GM08714 (cell line): ENCODE results near the gene MBD3L2B.

Source experiments
- H3K4me3 ChIP-seq: fragments of 200-500 bp; sonication (Bioruptor generic); 2 replicates; pipeline ENCODE4 v1.5.1; 2014; ENCODE audit warnings: mild to moderate bottlenecking, low read length, inconsistent platforms
- ZNF274 ChIP-seq: IDR thresholded peaks from 2 replicates; pipeline ENCODE4 v1.6.1; 2012; ENCODE audit warnings: mild to moderate bottlenecking, low read depth, low read length

Gene MBD3L2B

GRCh38 chr19:6983448-6983847, 37.8 kb downstream of the MBD3L2B start:
- no peak overlapping the region for H3K4me3 ChIP-seq
- TF ChIP-seq ZNF274: no peak

- no peak overlapping the region for H3K4me3 ChIP-seq
- no peak for TF ChIP-seq ZNF274
Observed at GRCh38 chr19:6979399-6979798, 41.8 kb downstream of the MBD3L2B start.

GRCh38 chr19:6976197-6976596, 45.0 kb downstream of the MBD3L2B start:
- TF ChIP-seq ZNF274: no peak
- no peak overlapping the region for H3K4me3 ChIP-seq

- no peak overlapping the region for H3K4me3 ChIP-seq
- no peak for TF ChIP-seq ZNF274
Observed at GRCh38 chr19:6971366-6971765, 49.9 kb downstream of the MBD3L2B start.

GRCh38 chr19:6970443-6970842, 50.8 kb downstream of the MBD3L2B start:
- TF ChIP-seq ZNF274: no peak
- H3K4me3 ChIP-seq: no peak overlapping the region

GRCh38 chr19:6970021-6970420, 51.2 kb downstream of the MBD3L2B start:
- TF ChIP-seq ZNF274: no peak
- no peak overlapping the region for H3K4me3 ChIP-seq

GRCh38 chr19:6969490-6969889, 51.7 kb downstream of the MBD3L2B start:
- no peak overlapping the region for H3K4me3 ChIP-seq
- no peak for TF ChIP-seq ZNF274
